HCT116 (cell line): Measurements from ENCODE around the gene MAT2B. TPM values are rescaled to one million over a fixed set of nuclear protein-coding genes. Genes with fewer than 3 reads are reported as not detected.

Experiments
- ATAC-seq: fragments of 200-7000 bp; cut with Tn5 transposase; 2 replicates; pipeline ENCODE4 v1.9.1; 2020; ENCODE audit warnings: mild to moderate bottlenecking, moderate library complexity
- BruUV-seq: library from RNA; stranded (reverse); fragments of 400-500 nt; replicated peaks from 2 replicates; lab custom pipeline; 2021; lab: Mats Ljungman, UMichigan
- CTCF ChIA-PET: fragments of 300-600 bp; sonication (Branson Sonifier 250); formaldehyde crosslinking; loops from one replicate; lab custom pipeline; 2021; ENCODE audit warnings: antibody characterized with exemption; lab: Charles Lee
- POLR2A ChIA-PET: fragments of 300-600, 350-600 bp; sonication (Branson Sonifier 250); formaldehyde crosslinking; loops from one replicate; lab custom pipeline; 2021; ENCODE audit warnings: antibody characterized with exemption; lab: Charles Lee
- RAD21 ChIA-PET, 2 experiments: fragments of 300-600 bp; sonication (Branson Sonifier 250); formaldehyde crosslinking; loops; one replicate each; lab custom pipeline; 2023; ENCODE audit warnings: low total read pairs in 2 of 2; ENCODE audit not compliant: uncharacterized antibody in 2 of 2, unreplicated experiment in 2 of 2, low non-redundant PET in 1 of 2; lab: Charles Lee
- DNase-seq: peaks from one replicate; pipeline ENCODE4 v3.0.0-alpha.2; 2010; ENCODE audit warnings: low read depth, low spot score
- H2AFZ ChIP-seq: fragments of 200-600 bp; shearing (Covaris generic), sonication (generic); 2 replicates; pipeline ENCODE4 v1.6.1; 2017; ENCODE audit warnings: low read depth, mixed run types, mixed read lengths, antibody characterized with exemption, low read length; ENCODE audit not compliant: poor library complexity, severe bottlenecking
- H3K27ac ChIP-seq: 2 replicates; pipeline ENCODE4 v1.5.1; 2012; ENCODE audit warnings: low read depth, low read length
- H3K27me3 ChIP-seq: fragments of 200-600 bp; sonication (generic); 2 replicates; pipeline ENCODE4 v1.6.1; 2016; ENCODE audit warnings: mixed run types, low read length, mixed read lengths; ENCODE audit not compliant: insufficient read depth
- H3K36me3 ChIP-seq, 2 experiments: fragments of 200-500 bp in 1 of 2; fragments of 200-600 bp in 1 of 2; sonication (Bioruptor generic) in 1 of 2; sonication (generic) in 1 of 2; 2 replicates each; pipeline versions ENCODE4 v1.5.1 to v1.6.1; 2014 to 2016; ENCODE audit warnings: low read length in 2 of 2, inconsistent platforms in 1 of 2, mixed read lengths in 1 of 2, mixed run types in 1 of 2; ENCODE audit not compliant: insufficient read depth in 2 of 2, control insufficient read depth in 1 of 2
- H3K4me1 ChIP-seq, 2 experiments: fragments of 200-600 bp in 1 of 2; sonication (generic) in 1 of 2; 2 replicates each; pipeline versions ENCODE4 v1.5.1 to v1.6.1; 2012 to 2017; ENCODE audit warnings: low read length in 2 of 2, inconsistent platforms in 1 of 2, mild to moderate bottlenecking in 1 of 2, mixed read lengths in 1 of 2, mixed run types in 1 of 2, moderate library complexity in 1 of 2; ENCODE audit not compliant: insufficient read depth in 2 of 2, control insufficient read depth in 1 of 2
- H3K4me2 ChIP-seq: fragments of 200-600 bp; sonication (generic); 2 replicates; pipeline ENCODE4 v1.6.1; 2017; ENCODE audit warnings: mixed run types, low read length, mixed read lengths
- H3K4me3 ChIP-seq, 2 experiments: fragments of 200-600 bp in 1 of 2; sonication (generic) in 1 of 2; replicated peaks in 1 of 2; 2 replicates each; pipeline ENCODE4 v1.5.1; 2011 to 2016; ENCODE audit warnings: low read length in 2 of 2, control low read depth in 1 of 2, low read depth in 1 of 2, mild to moderate bottlenecking in 1 of 2, mixed read lengths in 1 of 2, mixed run types in 1 of 2
- H3K79me2 ChIP-seq: fragments of 200-600 bp; sonication (generic); 2 replicates; pipeline ENCODE4 v1.6.1; 2017; ENCODE audit warnings: mild to moderate bottlenecking, mixed run types, low read length, moderate library complexity, mixed read lengths; ENCODE audit not compliant: insufficient read depth
- H3K9ac ChIP-seq: fragments of 200-600 bp; sonication (generic); 2 replicates; pipeline ENCODE4 v1.6.1; 2016; ENCODE audit warnings: low read length, mixed read lengths
- H3K9me2 ChIP-seq: fragments of 200-600 bp; sonication (generic), shearing (Covaris generic); 2 replicates; pipeline ENCODE4 v1.6.1; 2017; ENCODE audit warnings: mixed run types, mild to moderate bottlenecking, moderate library complexity; ENCODE audit not compliant: insufficient read depth
- H3K9me3 ChIP-seq, 2 experiments: fragments of 200-500 bp in 1 of 2; fragments of 200-600 bp in 1 of 2; sonication (Bioruptor generic) in 1 of 2; sonication (generic) in 1 of 2; 2 replicates each; pipeline ENCODE4 v1.6.1; 2014 to 2017; ENCODE audit warnings: low read length in 2 of 2, mixed read lengths in 2 of 2, inconsistent platforms in 1 of 2, low read depth in 1 of 2, mild to moderate bottlenecking in 1 of 2, mixed run types in 1 of 2, moderate library complexity in 1 of 2; ENCODE audit not compliant: control insufficient read depth in 1 of 2, insufficient read depth in 1 of 2
- H4K20me1 ChIP-seq: fragments of 200-600 bp; sonication (generic), shearing (Covaris generic); 2 replicates; pipeline ENCODE4 v1.6.1; 2017; ENCODE audit warnings: mixed run types, mild to moderate bottlenecking, moderate library complexity; ENCODE audit not compliant: insufficient read depth
- EZH2phosphoT487 ChIP-seq: fragments of 200-600 bp; IDR thresholded peaks from 2 replicates; pipeline ENCODE4 v1.6.1; 2018; ENCODE audit warnings: antibody characterized with exemption, borderline replicate concordance
- JUND ChIP-seq: IDR thresholded peaks from 2 replicates; pipeline ENCODE4 v1.6.1; 2012
- POLR2A ChIP-seq: IDR thresholded peaks from 2 replicates; pipeline ENCODE4 v1.7.0; 2011; ENCODE audit warnings: borderline replicate concordance; ENCODE audit not compliant: insufficient read depth, insufficient read length; ENCODE audit errors: extremely low read depth
- POLR2AphosphoS5 ChIP-seq: IDR thresholded peaks from 2 replicates; pipeline ENCODE4 v1.6.1; 2011; ENCODE audit warnings: mild to moderate bottlenecking, low read depth, low read length, moderate library complexity
- SIN3A ChIP-seq: IDR thresholded peaks from 2 replicates; pipeline ENCODE4 v1.6.1; 2012; ENCODE audit warnings: low read depth
- SP1 ChIP-seq: IDR thresholded peaks from 2 replicates; pipeline ENCODE4 v1.6.1; 2012; ENCODE audit warnings: low read depth
- TCF7L2 ChIP-seq: IDR thresholded peaks from 2 replicates; pipeline ENCODE4 v1.7.0; 2011; ENCODE audit warnings: borderline replicate concordance, inconsistent platforms; ENCODE audit not compliant: insufficient read depth, insufficient read length; ENCODE audit errors: extremely low read depth
- YY1 ChIP-seq: IDR thresholded peaks from 2 replicates; pipeline ENCODE4 v1.6.1; 2011; ENCODE audit warnings: low read length, low read depth, moderate library complexity, mild to moderate bottlenecking; ENCODE audit not compliant: insufficient replicate concordance; ENCODE audit errors: extremely low read depth
- ZFX ChIP-seq: fragments of 450-650 bp; IDR thresholded peaks from 2 replicates; pipeline ENCODE4 v1.6.1; 2017
- intact Hi-C: fragments of 100-400 bp; cut with micrococcal nuclease; formaldehyde crosslinking; loops from 2 replicates; pipeline ENCODE4 v1.10.0; 2022
- total RNA-seq: library from RNA; stranded (reverse); gene quantifications from one replicate; pipeline ENCODE4 v1.2.1, GENCODE V29; 2021; ENCODE audit not compliant: unreplicated experiment
- TF ChIP-seq, protein P1 (sequence below): IDR thresholded peaks from 2 replicates; pipeline ENCODE4 v1.6.1; 2012
- TF ChIP-seq, protein P2 (sequence below): IDR thresholded peaks from 2 replicates; pipeline ENCODE4 v1.6.1; 2012
- TF ChIP-seq, protein P3 (sequence below), 3 experiments: fragments of 200-600 bp in 1 of 3; sonication (generic) in 1 of 3; IDR thresholded peaks in 2 of 3; conservative IDR thresholded peaks in 1 of 3; 2 replicates each; pipeline ENCODE4 v1.5.1; 2012 to 2017; ENCODE audit warnings: low read depth in 2 of 3, low read length in 2 of 3, antibody characterized with exemption in 1 of 3, borderline replicate concordance in 1 of 3, control low read depth in 1 of 3, mild to moderate bottlenecking in 1 of 3, mixed read lengths in 1 of 3, mixed run types in 1 of 3, moderate library complexity in 1 of 3; ENCODE audit not compliant: insufficient read depth in 1 of 3

The MAT2B gene
- total RNA-seq, 1 experiment from 2014 or later: 45.9 TPM

- ATAC-seq (peak; percentile 5; the same call in 1 of the 2 replicates), DNase-seq (no peak)
- no peaks in the 10 kb centered on the region for H3K9me2 ChIP-seq
- POLR2A ChIA-PET: interaction anchor here (1.3 to 5.0 kb wide), 3 partner anchors 11 to 20 kb away, joined by 3 to 34 read pairs (median 9); partner anchors contain the start of gene CCNG1
- H3K79me2 ChIP-seq: peaks cover 87% of the 10 kb centered on the region
- peak overlapping the region; percentile 77 for H3K4me2 ChIP-seq
- no peaks in the 10 kb centered on the region for H4K20me1 ChIP-seq
- H3K4me1 ChIP-seq: peaks cover 7 to 25% of the 10 kb centered on the region in 2 experiments; a peak in 3 of 4 replicates
- H3K36me3 ChIP-seq: peaks cover 8 to 14% of the 10 kb centered on the region in 2 experiments
- H3K9me3 ChIP-seq: no peaks in the 10 kb centered on the region
- CTCF ChIA-PET: interaction anchor here (1.0 to 2.2 kb wide), 2 partner anchors 22 to 51 kb away, joined by 5 to 6 read pairs; partner anchors contain the start of gene CCNG1
- TF ChIP-seq SP1 (no peak), JUND (no peak)
- BruUV-seq: TSS peak; percentile 69
- H3K4me3 ChIP-seq: peak overlapping the region; percentile 79 to 88
- RAD21 ChIA-PET: no interaction called here
- peak overlapping the region; percentile 81 for H3K27ac ChIP-seq
- no peak overlapping the region for H2AFZ ChIP-seq
- H3K27me3 ChIP-seq: no peaks in the 10 kb centered on the region
- peak overlapping the region; percentile 97 for H3K9ac ChIP-seq
- intact Hi-C loops: no loop called here
Observed at GRCh38 chr5:163459462-163459818, 46.0 kb upstream of the MAT2B start.

- ChIA-PET POLR2A (interaction anchor here (1.0 to 5.0 kb wide), 8 partner anchors 9 to 46 kb away, joined by 3 to 34 read pairs (median 6); partner anchors contain the start of genes CCNG1 and MAT2B), RAD21 (no interaction called here), CTCF (interaction anchor here (0.7 to 2.2 kb wide), 3 partner anchors 22 to 51 kb away, joined by 3 to 6 read pairs (median 5); partner anchors contain the start of genes CCNG1 and MAT2B)
- peak within 1 kb of the TSS; percentile 97 for H3K9ac ChIP-seq
- peaks cover 7 to 25% of the 10 kb centered on the region in 2 experiments; a peak in 3 of 4 replicates for H3K4me1 ChIP-seq
- H3K9me3 ChIP-seq: no peaks in the 10 kb centered on the region
- no peaks in the 10 kb centered on the region for H3K27me3 ChIP-seq
- H3K27ac ChIP-seq: peak within 1 kb of the TSS; percentile 87
- H3K4me2 ChIP-seq: peak within 1 kb of the TSS; percentile 77
- intact Hi-C loops: loop anchor here (2.0 kb wide), 1 partner anchor 45 kb away; the partner anchor contains the start of gene MAT2B
- H3K36me3 ChIP-seq: peaks cover 10 to 19% of the 10 kb centered on the region in 2 experiments
- no peaks in the 10 kb centered on the region for H4K20me1 ChIP-seq
- peak within 1 kb of the TSS; percentile 79 to 88 for H3K4me3 ChIP-seq
- TF ChIP-seq POLR2A: peak; percentile 69
- TF ChIP-seq POLR2AphosphoS5: peak; percentile 92
- TF ChIP-seq YY1: no peak
- no peak for TF ChIP-seq EZH2phosphoT487
- peak; percentile 94 for TF ChIP-seq ZFX
- TF ChIP-seq, protein P1, sequence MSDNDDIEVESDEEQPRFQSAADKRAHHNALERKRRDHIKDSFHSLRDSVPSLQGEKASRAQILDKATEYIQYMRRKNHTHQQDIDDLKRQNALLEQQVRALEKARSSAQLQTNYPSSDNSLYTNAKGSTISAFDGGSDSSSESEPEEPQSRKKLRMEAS: peak; percentile 91
- TF ChIP-seq, protein P2, sequence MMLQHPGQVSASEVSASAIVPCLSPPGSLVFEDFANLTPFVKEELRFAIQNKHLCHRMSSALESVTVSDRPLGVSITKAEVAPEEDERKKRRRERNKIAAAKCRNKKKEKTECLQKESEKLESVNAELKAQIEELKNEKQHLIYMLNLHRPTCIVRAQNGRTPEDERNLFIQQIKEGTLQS: no peak
- TF ChIP-seq SIN3A: peak; percentile 86
- TF ChIP-seq SP1: peak; percentile 80
- TF ChIP-seq JUND: no peak
- TF ChIP-seq TCF7L2: no peak
- TF ChIP-seq, protein P3, sequence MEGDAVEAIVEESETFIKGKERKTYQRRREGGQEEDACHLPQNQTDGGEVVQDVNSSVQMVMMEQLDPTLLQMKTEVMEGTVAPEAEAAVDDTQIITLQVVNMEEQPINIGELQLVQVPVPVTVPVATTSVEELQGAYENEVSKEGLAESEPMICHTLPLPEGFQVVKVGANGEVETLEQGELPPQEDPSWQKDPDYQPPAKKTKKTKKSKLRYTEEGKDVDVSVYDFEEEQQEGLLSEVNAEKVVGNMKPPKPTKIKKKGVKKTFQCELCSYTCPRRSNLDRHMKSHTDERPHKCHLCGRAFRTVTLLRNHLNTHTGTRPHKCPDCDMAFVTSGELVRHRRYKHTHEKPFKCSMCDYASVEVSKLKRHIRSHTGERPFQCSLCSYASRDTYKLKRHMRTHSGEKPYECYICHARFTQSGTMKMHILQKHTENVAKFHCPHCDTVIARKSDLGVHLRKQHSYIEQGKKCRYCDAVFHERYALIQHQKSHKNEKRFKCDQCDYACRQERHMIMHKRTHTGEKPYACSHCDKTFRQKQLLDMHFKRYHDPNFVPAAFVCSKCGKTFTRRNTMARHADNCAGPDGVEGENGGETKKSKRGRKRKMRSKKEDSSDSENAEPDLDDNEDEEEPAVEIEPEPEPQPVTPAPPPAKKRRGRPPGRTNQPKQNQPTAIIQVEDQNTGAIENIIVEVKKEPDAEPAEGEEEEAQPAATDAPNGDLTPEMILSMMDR (IDR thresholded peaks at IDR 0.05 in 2 of 3, conservative IDR thresholded peaks at IDR 0.05 in 1 of 3; ENCODE audit: borderline replicate concordance in 1 of 3, insufficient read depth in 1 of 3, low read depth in 2 of 3, low read length in 2 of 3): 0 out of 6 replicates have a peak, but pooled peaks of 1 of the 3 experiments have one; percentile 24
- BruUV-seq: no TSS peak
- H2AFZ ChIP-seq: no peak within 1 kb of the TSS
- DNase-seq (peak; percentile 97), ATAC-seq (peak; percentile 89)
- no peaks in the 10 kb centered on the region for H3K9me2 ChIP-seq
- H3K79me2 ChIP-seq: peaks cover 87% of the 10 kb centered on the region
Observed at GRCh38 chr5:163459819-163460561, 45.4 kb upstream of the MAT2B start, which contains the start of gene NUDCD2. NUDCD2 (minus strand) TSS chr5:163460102; CDS start chr5:163460050, 52 bp downstream.
